Bronchial epithelial cell (primary cell): Measurements from ENCODE around the gene FAM83C. TPM values are rescaled to one million over a fixed set of nuclear protein-coding genes. Genes with fewer than 3 reads are reported as not detected.

Experiments used
- DNase-seq: peaks from one replicate; pipeline ENCODE4 v3.0.0-alpha.2; 2010; ENCODE audit warnings: low read depth
- FAIRE-seq: peaks from 2 replicates; lab custom pipeline; 2011; peaks lifted over from hg19 to GRCh38; lab: Jason Lieb, UNC
- H3K27me3 ChIP-seq: 2 replicates; pipeline ENCODE4 v1.5.1; 2011; ENCODE audit warnings: low read length; ENCODE audit not compliant: control insufficient read depth, insufficient read depth
- H3K36me3 ChIP-seq: 2 replicates; pipeline ENCODE4 v1.5.1; 2011; ENCODE audit warnings: low read length; ENCODE audit not compliant: control insufficient read depth, insufficient read depth
- H3K4me3 ChIP-seq: 2 replicates; pipeline ENCODE4 v1.5.1; 2011; ENCODE audit warnings: mild to moderate bottlenecking, low read depth, low read length, control low read depth
- CTCF ChIP-seq: IDR thresholded peaks from 2 replicates; pipeline ENCODE4 v1.5.1; 2011; ENCODE audit warnings: mild to moderate bottlenecking, moderate library complexity, low read length, control low read depth, inconsistent platforms; ENCODE audit not compliant: insufficient read depth, severe bottlenecking
- total RNA-seq: library from RNA; depleted of rRNA; stranded (reverse); fragments of >200 nt; gene quantifications from 2 replicates; pipeline ENCODE4 v1.2.1, GENCODE V29; 2014

The FAM83C gene
- total RNA-seq, 1 donor from 2014 or later = 0.26 TPM

GRCh38 chr20:35284992-35285805, 7.0 kb downstream of the FAM83C start:
- H3K36me3 ChIP-seq = peaks cover 10% of the 10 kb centered on the region
- peak overlapping the region; percentile 90 for H3K4me3 ChIP-seq
- no peak for TF ChIP-seq CTCF
- FAIRE-seq (no peak), DNase-seq (no peak)
- no peaks in the 10 kb centered on the region for H3K27me3 ChIP-seq

- Histone ChIP-seq H3K36me3 (peaks cover 18% of the 10 kb centered on the region), H3K27me3 (no peaks in the 10 kb centered on the region), H3K4me3 (peak within 1 kb of the TSS; percentile 90)
- no peak for FAIRE-seq
- TF ChIP-seq CTCF = no peak
- DNase-seq = peak; percentile 67
These were observed 7.8 kb downstream of the FAM83C start, which contains the start of gene EIF6 for GRCh38 chr20:35284267-35284991. EIF6 (minus strand) TSS chr20:35284772; CDS start chr20:35284487, 285 bp downstream.

GRCh38 chr20:35283441-35284266, 8.6 kb downstream of the FAM83C start:
- Histone ChIP-seq H3K36me3 (peaks cover 25% of the 10 kb centered on the region), H3K4me3 (peak overlapping the region; percentile 90), H3K27me3 (no peaks in the 10 kb centered on the region)
- peak; percentile 75 for DNase-seq
- FAIRE-seq = no peak
- no peak for TF ChIP-seq CTCF

DNA sequence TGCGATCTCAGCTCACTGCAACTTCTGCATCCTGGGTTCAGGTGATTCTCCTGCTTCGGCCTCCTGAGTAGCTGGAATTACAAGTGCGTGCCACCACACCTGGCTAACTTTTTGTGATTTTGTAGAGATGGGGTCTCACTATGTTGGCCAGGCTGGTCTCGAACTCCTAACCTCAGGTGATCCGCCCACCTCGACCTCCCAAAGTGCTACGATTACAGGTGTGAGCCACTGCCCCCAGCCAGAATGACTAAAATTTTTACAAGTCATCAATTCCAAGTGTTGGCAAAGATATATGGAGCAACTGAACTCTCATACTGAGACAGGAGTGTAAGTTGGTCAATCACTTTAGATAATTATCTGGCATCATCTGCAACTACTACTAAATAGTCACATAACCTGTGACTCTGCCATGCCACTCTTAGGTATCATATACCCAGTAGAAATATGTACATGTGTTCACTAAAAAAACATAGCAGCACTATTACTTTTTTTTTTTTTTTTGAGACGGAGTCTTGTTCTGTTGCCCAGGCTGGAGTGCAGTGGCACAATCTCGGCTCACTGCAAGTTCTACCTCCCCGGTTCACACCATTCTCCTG, 10.6 kb downstream of the FAM83C start:
- no peak for DNase-seq

More for the DNA sequence above, 10.6 kb downstream of the FAM83C start:
- Histone ChIP-seq H3K4me3 (no peak overlapping the region), H3K27me3 (no peaks in the 10 kb centered on the region), H3K36me3 (peaks cover 27% of the 10 kb centered on the region)
- no peak for TF ChIP-seq CTCF
- no peak for FAIRE-seq
